Vagina (tissue), 2 donors: ENCODE measurements around the gene MAP2K3. TPM values are rescaled to one million over a fixed set of nuclear protein-coding genes. Genes with fewer than 3 reads are reported as not detected.

Experiments used
- DNase-seq, 2 donors: peaks; one replicate each; pipeline ENCODE4 v3.0.0-alpha.2; 2017; ENCODE audit errors: extremely low spot score in 2 of 2
- H3K27ac ChIP-seq: fragments of 200-600 bp; sonication (generic); one replicate; pipeline ENCODE4 v1.5.1; 2019
- H3K27me3 ChIP-seq: fragments of 200-600 bp; sonication (generic); one replicate; pipeline ENCODE4 v1.5.1; 2019
- H3K36me3 ChIP-seq, 2 donors: fragments of 200-600 bp; sonication (generic); one replicate each; pipeline ENCODE4 v1.5.1; 2017 to 2019
- H3K4me1 ChIP-seq: fragments of 200-600 bp; sonication (generic); one replicate; pipeline ENCODE4 v1.5.1; 2019
- H3K4me3 ChIP-seq, 2 donors: fragments of 200-600 bp; sonication (generic); 1 replicate in 1 of 2; 2 replicates in 1 of 2; pipeline ENCODE4 v1.5.1; 2016 to 2019
- H3K9me3 ChIP-seq: fragments of 200-600 bp; sonication (generic); one replicate; pipeline ENCODE4 v1.5.1; 2019
- POLR2A ChIP-seq, 2 donors: fragments of 450-650 bp; IDR thresholded peaks; one replicate each; pipeline ENCODE4 v1.6.1; 2017; ENCODE audit warnings: antibody characterized with exemption in 2 of 2, mild to moderate bottlenecking in 2 of 2, moderate library complexity in 2 of 2
- POLR2AphosphoS5 ChIP-seq, 2 donors: sonication (generic); formaldehyde crosslinking; IDR thresholded peaks; one replicate each; pipeline ENCODE4 v1.9.0; 2017; ENCODE audit warnings: antibody characterized with exemption in 2 of 2, mild to moderate bottlenecking in 2 of 2, low read depth in 1 of 2; ENCODE audit not compliant: insufficient read depth in 1 of 2
- intact Hi-C: fragments of 100-400 bp; cut with DNase I; formaldehyde crosslinking; loops from one replicate; pipeline ENCODE4 v1.15.1; 2023
- total RNA-seq: library from RNA; depleted of rRNA; stranded (reverse); fragments of >200 nt; gene quantifications from one replicate; pipeline ENCODE4 v1.2.3, GENCODE V29; 2016
- TF ChIP-seq, protein P1 (sequence below), 3 experiments: fragments of 450-650 bp in 2 of 3; fragments of 200-600 bp in 1 of 3; sonication (generic) in 1 of 3; IDR thresholded peaks; one replicate each; pipeline ENCODE4 v1.5.1; 2017 to 2019; ENCODE audit warnings: antibody characterized with exemption in 3 of 3, mild to moderate bottlenecking in 2 of 3, moderate library complexity in 2 of 3

Gene MAP2K3
- total RNA-seq, 1 donor from 2014 or later, result 21.6 TPM

GRCh38 chr17:21354796-21355385, 70.4 kb downstream of the MAP2K3 start:
- no peak for TF ChIP-seq POLR2A (IDR thresholded peaks at IDR 0.05)
- TF ChIP-seq POLR2AphosphoS5 (IDR thresholded peaks at IDR 0.05; ENCODE audit: insufficient read depth in 1 of 2, low read depth in 1 of 2), result no peak
- TF ChIP-seq, protein P1, sequence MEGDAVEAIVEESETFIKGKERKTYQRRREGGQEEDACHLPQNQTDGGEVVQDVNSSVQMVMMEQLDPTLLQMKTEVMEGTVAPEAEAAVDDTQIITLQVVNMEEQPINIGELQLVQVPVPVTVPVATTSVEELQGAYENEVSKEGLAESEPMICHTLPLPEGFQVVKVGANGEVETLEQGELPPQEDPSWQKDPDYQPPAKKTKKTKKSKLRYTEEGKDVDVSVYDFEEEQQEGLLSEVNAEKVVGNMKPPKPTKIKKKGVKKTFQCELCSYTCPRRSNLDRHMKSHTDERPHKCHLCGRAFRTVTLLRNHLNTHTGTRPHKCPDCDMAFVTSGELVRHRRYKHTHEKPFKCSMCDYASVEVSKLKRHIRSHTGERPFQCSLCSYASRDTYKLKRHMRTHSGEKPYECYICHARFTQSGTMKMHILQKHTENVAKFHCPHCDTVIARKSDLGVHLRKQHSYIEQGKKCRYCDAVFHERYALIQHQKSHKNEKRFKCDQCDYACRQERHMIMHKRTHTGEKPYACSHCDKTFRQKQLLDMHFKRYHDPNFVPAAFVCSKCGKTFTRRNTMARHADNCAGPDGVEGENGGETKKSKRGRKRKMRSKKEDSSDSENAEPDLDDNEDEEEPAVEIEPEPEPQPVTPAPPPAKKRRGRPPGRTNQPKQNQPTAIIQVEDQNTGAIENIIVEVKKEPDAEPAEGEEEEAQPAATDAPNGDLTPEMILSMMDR (IDR thresholded peaks at IDR 0.05), result no peak
- intact Hi-C loops, result no loop called here
- H3K27ac ChIP-seq, result no peak overlapping the region
- H3K9me3 ChIP-seq, result no peaks in the 10 kb centered on the region
- DNase-seq, result no peak
- no peaks in the 10 kb centered on the region for H3K4me1 ChIP-seq
- no peak overlapping the region for H3K4me3 ChIP-seq
- no peaks in the 10 kb centered on the region for H3K36me3 ChIP-seq
- no peaks in the 10 kb centered on the region for H3K27me3 ChIP-seq

DNA sequence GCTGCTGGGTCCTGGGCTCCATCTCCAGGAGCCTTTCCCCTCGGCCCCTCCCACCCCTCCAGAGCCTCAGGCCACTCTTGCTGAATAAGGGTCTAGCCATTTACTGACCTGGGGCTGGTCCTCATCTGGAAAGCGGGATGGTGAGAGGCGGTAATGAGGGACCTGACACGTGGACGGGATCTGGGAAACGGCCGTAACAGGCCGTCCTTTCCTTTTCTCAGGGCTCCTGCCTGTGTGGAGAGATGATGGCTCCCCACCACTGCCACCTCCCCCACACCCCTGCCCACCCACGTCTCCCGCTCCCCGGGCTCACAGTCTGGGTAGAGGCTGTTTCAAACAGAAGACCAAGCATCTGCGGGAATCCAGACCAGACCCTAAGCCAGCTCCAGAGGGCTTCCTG, 71.1 kb downstream of the MAP2K3 start:
- Histone ChIP-seq H3K27me3 (no peaks in the 10 kb centered on the region), H3K4me1 (no peaks in the 10 kb centered on the region), H3K4me3 (no peak overlapping the region), H3K36me3 (no peaks in the 10 kb centered on the region), H3K27ac (no peak overlapping the region), H3K9me3 (no peaks in the 10 kb centered on the region)
- intact Hi-C loops, result no loop called here
- TF ChIP-seq, protein P1 (IDR thresholded peaks at IDR 0.05), result no peak
- TF ChIP-seq POLR2A (IDR thresholded peaks at IDR 0.05) (no peak), POLR2AphosphoS5 (IDR thresholded peaks at IDR 0.05; ENCODE audit: insufficient read depth in 1 of 2, low read depth in 1 of 2) (no peak)
- no peak for DNase-seq

DNA sequence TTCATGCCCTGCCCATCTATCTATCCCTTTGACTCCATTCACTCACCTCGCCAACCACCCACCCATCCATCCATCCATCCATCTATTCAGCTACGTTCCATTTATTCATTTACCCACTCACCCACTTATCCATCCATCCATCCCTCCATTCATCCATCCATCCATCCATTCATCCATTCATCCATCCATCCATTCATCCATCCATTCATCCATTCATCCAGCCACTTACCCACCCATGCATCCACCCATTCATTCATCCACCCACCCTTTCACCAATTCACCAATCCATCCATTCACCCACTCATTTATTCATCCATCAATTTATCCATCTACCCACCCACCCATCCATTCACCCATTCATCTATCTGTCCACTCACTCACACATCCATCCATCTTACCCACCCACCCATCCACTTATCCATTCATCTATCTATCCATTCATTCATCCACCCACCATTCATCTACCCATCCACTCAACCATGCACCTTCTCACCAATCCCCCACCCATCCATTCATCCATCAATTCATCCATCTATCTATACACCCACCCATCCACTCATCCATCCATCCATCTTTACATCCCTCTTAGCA, 72.1 kb downstream of the MAP2K3 start:
- H3K9me3 ChIP-seq, result no peaks in the 10 kb centered on the region
- no peak for TF ChIP-seq POLR2A (IDR thresholded peaks at IDR 0.05)
- TF ChIP-seq, protein P1 (IDR thresholded peaks at IDR 0.05), result no peak
- TF ChIP-seq POLR2AphosphoS5 (IDR thresholded peaks at IDR 0.05; ENCODE audit: insufficient read depth in 1 of 2, low read depth in 1 of 2), result no peak
- no peaks in the 10 kb centered on the region for H3K4me1 ChIP-seq
- intact Hi-C loops, result no loop called here
- H3K27ac ChIP-seq, result no peak overlapping the region
- no peaks in the 10 kb centered on the region for H3K36me3 ChIP-seq
- no peak for DNase-seq
- H3K27me3 ChIP-seq, result no peaks in the 10 kb centered on the region
- H3K4me3 ChIP-seq, result no peak overlapping the region

DNA sequence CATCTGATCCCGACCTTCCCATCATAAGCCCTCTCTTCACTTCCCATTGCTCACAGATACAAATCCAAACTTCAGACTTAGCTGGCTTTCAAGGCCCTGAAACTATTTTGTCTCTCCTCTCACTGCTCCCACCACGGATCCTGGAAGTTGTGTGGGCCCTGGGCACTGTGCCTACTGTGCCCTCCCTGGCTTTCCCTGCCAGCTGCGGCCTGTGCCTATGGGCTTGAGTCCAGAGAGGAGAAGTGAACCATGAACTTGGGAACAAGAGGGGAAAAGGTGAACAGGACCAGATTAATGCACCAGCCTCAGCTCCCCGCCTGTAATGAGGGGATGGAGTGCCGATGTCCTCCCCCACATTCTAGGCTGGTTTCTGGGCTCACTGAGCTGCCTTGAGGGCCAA, 72.8 kb downstream of the MAP2K3 start:
- no peak overlapping the region for H3K4me3 ChIP-seq
- no peaks in the 10 kb centered on the region for H3K4me1 ChIP-seq
- TF ChIP-seq POLR2AphosphoS5 (IDR thresholded peaks at IDR 0.05; ENCODE audit: insufficient read depth in 1 of 2, low read depth in 1 of 2) (no peak), POLR2A (IDR thresholded peaks at IDR 0.05) (no peak)
- TF ChIP-seq, protein P1 (IDR thresholded peaks at IDR 0.05), result no peak
- no peak overlapping the region for H3K27ac ChIP-seq
- intact Hi-C loops, result no loop called here
- no peak for DNase-seq
- H3K27me3 ChIP-seq, result no peaks in the 10 kb centered on the region
- H3K9me3 ChIP-seq, result no peaks in the 10 kb centered on the region
- no peaks in the 10 kb centered on the region for H3K36me3 ChIP-seq
